Measurements from ENCODE around the gene SETX. TPM values are rescaled to one million over a fixed set of nuclear protein-coding genes. Genes with fewer than 3 reads are reported as not detected.

The SETX gene
- total RNA-seq, 1 donor from 2014 or later: 47.5 TPM

GRCh38 chr9:132333556-132333955, 21.2 kb downstream of the SETX start:
- peaks cover 30 to 81% (median 64%) of the 10 kb centered on the region in 3 donors for H3K36me3 ChIP-seq (ENCODE audit: control insufficient read depth in 3 of 3, insufficient read depth in 3 of 3, low read length in 3 of 3)

GRCh38 chr9:132328580-132328979, 26.2 kb downstream of the SETX start:
- Histone ChIP-seq H3K27ac (ENCODE audit: low read depth, low read length) (no peak overlapping the region), H3K27me3 (ENCODE audit: control insufficient read depth in 3 of 3, insufficient read depth in 3 of 3, low read length in 3 of 3) (no peaks in the 10 kb centered on the region), H3K4me1 (ENCODE audit: control insufficient read depth in 3 of 3, insufficient read depth in 3 of 3, low read length in 3 of 3) (peaks cover 0 to 10% (median 8%) of the 10 kb centered on the region in 3 donors), H3K9me3 (ENCODE audit: control insufficient read depth in 3 of 3, low read length in 3 of 3) (no peaks in the 10 kb centered on the region), H3K9ac (ENCODE audit: low read depth in 1 of 3, low read length in 3 of 3) (no peak overlapping the region), H3K4me3 (ENCODE audit: low read length in 3 of 3) (no peak overlapping the region), H3K36me3 (ENCODE audit: control insufficient read depth in 3 of 3, insufficient read depth in 3 of 3, low read length in 3 of 3) (peaks cover 18 to 47% (median 38%) of the 10 kb centered on the region in 3 donors)

More at GRCh38 chr9:132333556-132333955, 21.2 kb downstream of the SETX start:
- Histone ChIP-seq H3K9me3 (ENCODE audit: control insufficient read depth in 3 of 3, low read length in 3 of 3) (no peaks in the 10 kb centered on the region), H3K4me3 (ENCODE audit: low read length in 3 of 3) (no peak overlapping the region), H3K4me1 (ENCODE audit: control insufficient read depth in 3 of 3, insufficient read depth in 3 of 3, low read length in 3 of 3) (peaks cover 0 to 5% (median 0%) of the 10 kb centered on the region in 3 donors), H3K27me3 (ENCODE audit: control insufficient read depth in 3 of 3, insufficient read depth in 3 of 3, low read length in 3 of 3) (no peaks in the 10 kb centered on the region), H3K27ac (ENCODE audit: low read depth, low read length) (peak overlapping the region; percentile 19), H3K9ac (ENCODE audit: low read depth in 1 of 3, low read length in 3 of 3) (no peak overlapping the region)

GRCh38 chr9:132327537-132327936, 27.2 kb downstream of the SETX start:
- peak overlapping the region; percentile 59 for H3K27ac ChIP-seq (ENCODE audit: low read depth, low read length)
- peaks cover 0 to 10% (median 7%) of the 10 kb centered on the region in 3 donors for H3K4me1 ChIP-seq (ENCODE audit: control insufficient read depth in 3 of 3, insufficient read depth in 3 of 3, low read length in 3 of 3)
- H3K9ac ChIP-seq (ENCODE audit: low read depth in 1 of 3, low read length in 3 of 3): no peak overlapping the region
- no peak overlapping the region for H3K4me3 ChIP-seq (ENCODE audit: low read length in 3 of 3)
- peaks cover 18 to 46% (median 35%) of the 10 kb centered on the region in 3 donors for H3K36me3 ChIP-seq (ENCODE audit: control insufficient read depth in 3 of 3, insufficient read depth in 3 of 3, low read length in 3 of 3)
- H3K27me3 ChIP-seq (ENCODE audit: control insufficient read depth in 3 of 3, insufficient read depth in 3 of 3, low read length in 3 of 3): no peaks in the 10 kb centered on the region
- no peaks in the 10 kb centered on the region for H3K9me3 ChIP-seq (ENCODE audit: control insufficient read depth in 3 of 3, low read length in 3 of 3)

- H3K27me3 ChIP-seq (ENCODE audit: control insufficient read depth in 3 of 3, insufficient read depth in 3 of 3, low read length in 3 of 3): no peaks in the 10 kb centered on the region
- no peak overlapping the region for H3K4me3 ChIP-seq (ENCODE audit: low read length in 3 of 3)
- no peak overlapping the region for H3K27ac ChIP-seq (ENCODE audit: low read depth, low read length)
- H3K9ac ChIP-seq (ENCODE audit: low read depth in 1 of 3, low read length in 3 of 3): no peak overlapping the region
- H3K4me1 ChIP-seq (ENCODE audit: control insufficient read depth in 3 of 3, insufficient read depth in 3 of 3, low read length in 3 of 3): peaks cover 0 to 12% (median 10%) of the 10 kb centered on the region in 3 donors
- no peaks in the 10 kb centered on the region for H3K9me3 ChIP-seq (ENCODE audit: control insufficient read depth in 3 of 3, low read length in 3 of 3)
- peaks cover 0 to 22% (median 9%) of the 10 kb centered on the region in 3 donors for H3K36me3 ChIP-seq (ENCODE audit: control insufficient read depth in 3 of 3, insufficient read depth in 3 of 3, low read length in 3 of 3)
Observed at GRCh38 chr9:132324425-132324824, 30.4 kb downstream of the SETX start.

- peaks cover 0 to 17% (median 16%) of the 10 kb centered on the region in 3 donors for H3K36me3 ChIP-seq (ENCODE audit: control insufficient read depth in 3 of 3, insufficient read depth in 3 of 3, low read length in 3 of 3)
- H3K27ac ChIP-seq (ENCODE audit: low read depth, low read length): no peak overlapping the region
- no peaks in the 10 kb centered on the region for H3K27me3 ChIP-seq (ENCODE audit: control insufficient read depth in 3 of 3, insufficient read depth in 3 of 3, low read length in 3 of 3)
Observed at GRCh38 chr9:132319421-132320110, 35.2 kb downstream of the SETX start.

GRCh38 chr9:132312873-132313272, 41.9 kb downstream of the SETX start:
- H3K9ac ChIP-seq (ENCODE audit: low read depth in 1 of 3, low read length in 3 of 3): no peak overlapping the region
- H3K27ac ChIP-seq (ENCODE audit: low read depth, low read length): no peak overlapping the region
- no peaks in the 10 kb centered on the region for H3K27me3 ChIP-seq (ENCODE audit: control insufficient read depth in 3 of 3, insufficient read depth in 3 of 3, low read length in 3 of 3)
- H3K4me1 ChIP-seq (ENCODE audit: control insufficient read depth in 3 of 3, insufficient read depth in 3 of 3, low read length in 3 of 3): no peaks in the 10 kb centered on the region
- H3K9me3 ChIP-seq (ENCODE audit: control insufficient read depth in 3 of 3, low read length in 3 of 3): no peaks in the 10 kb centered on the region
- H3K4me3 ChIP-seq (ENCODE audit: low read length in 3 of 3): no peak overlapping the region
- peaks cover 8 to 28% (median 21%) of the 10 kb centered on the region in 3 donors for H3K36me3 ChIP-seq (ENCODE audit: control insufficient read depth in 3 of 3, insufficient read depth in 3 of 3, low read length in 3 of 3)

More at GRCh38 chr9:132319421-132320110, 35.2 kb downstream of the SETX start:
- H3K9me3 ChIP-seq (ENCODE audit: control insufficient read depth in 3 of 3, low read length in 3 of 3): no peaks in the 10 kb centered on the region
- no peak overlapping the region for H3K4me3 ChIP-seq (ENCODE audit: low read length in 3 of 3)
- H3K9ac ChIP-seq (ENCODE audit: low read depth in 1 of 3, low read length in 3 of 3): no peak overlapping the region
- peaks cover 0 to 7% (median 4%) of the 10 kb centered on the region in 3 donors for H3K4me1 ChIP-seq (ENCODE audit: control insufficient read depth in 3 of 3, insufficient read depth in 3 of 3, low read length in 3 of 3)

- no peak overlapping the region for H3K9ac ChIP-seq (ENCODE audit: low read depth in 1 of 3, low read length in 3 of 3)
- no peaks in the 10 kb centered on the region for H3K27me3 ChIP-seq (ENCODE audit: control insufficient read depth in 3 of 3, insufficient read depth in 3 of 3, low read length in 3 of 3)
- no peaks in the 10 kb centered on the region for H3K4me1 ChIP-seq (ENCODE audit: control insufficient read depth in 3 of 3, insufficient read depth in 3 of 3, low read length in 3 of 3)
- no peaks in the 10 kb centered on the region for H3K9me3 ChIP-seq (ENCODE audit: control insufficient read depth in 3 of 3, low read length in 3 of 3)
- no peak overlapping the region for H3K4me3 ChIP-seq (ENCODE audit: low read length in 3 of 3)
- peaks cover 8 to 28% (median 19%) of the 10 kb centered on the region in 3 donors for H3K36me3 ChIP-seq (ENCODE audit: control insufficient read depth in 3 of 3, insufficient read depth in 3 of 3, low read length in 3 of 3)
- no peak overlapping the region for H3K27ac ChIP-seq (ENCODE audit: low read depth, low read length)
Observed at GRCh38 chr9:132312426-132312825, 42.4 kb downstream of the SETX start.

GRCh38 chr9:132311978-132312377, 42.8 kb downstream of the SETX start:
- Histone ChIP-seq H3K9me3 (ENCODE audit: control insufficient read depth in 3 of 3, low read length in 3 of 3) (no peaks in the 10 kb centered on the region), H3K27ac (ENCODE audit: low read depth, low read length) (no peak overlapping the region), H3K27me3 (ENCODE audit: control insufficient read depth in 3 of 3, insufficient read depth in 3 of 3, low read length in 3 of 3) (no peaks in the 10 kb centered on the region), H3K36me3 (ENCODE audit: control insufficient read depth in 3 of 3, insufficient read depth in 3 of 3, low read length in 3 of 3) (peaks cover 8 to 28% (median 19%) of the 10 kb centered on the region in 3 donors), H3K4me3 (ENCODE audit: low read length in 3 of 3) (no peak overlapping the region), H3K9ac (ENCODE audit: low read depth in 1 of 3, low read length in 3 of 3) (no peak overlapping the region), H3K4me1 (ENCODE audit: control insufficient read depth in 3 of 3, insufficient read depth in 3 of 3, low read length in 3 of 3) (no peaks in the 10 kb centered on the region)

- Histone ChIP-seq H3K9me3 (ENCODE audit: control insufficient read depth in 3 of 3, low read length in 3 of 3) (no peaks in the 10 kb centered on the region), H3K27ac (ENCODE audit: low read depth, low read length) (no peak overlapping the region), H3K27me3 (ENCODE audit: control insufficient read depth in 3 of 3, insufficient read depth in 3 of 3, low read length in 3 of 3) (no peaks in the 10 kb centered on the region), H3K4me1 (ENCODE audit: control insufficient read depth in 3 of 3, insufficient read depth in 3 of 3, low read length in 3 of 3) (no peaks in the 10 kb centered on the region), H3K36me3 (ENCODE audit: control insufficient read depth in 3 of 3, insufficient read depth in 3 of 3, low read length in 3 of 3) (peaks cover 12 to 29% (median 25%) of the 10 kb centered on the region in 3 donors), H3K4me3 (ENCODE audit: low read length in 3 of 3) (no peak overlapping the region), H3K9ac (ENCODE audit: low read depth in 1 of 3, low read length in 3 of 3) (no peak overlapping the region)
Observed at GRCh38 chr9:132309056-132309455, 45.7 kb downstream of the SETX start.

GRCh38 chr9:132301521-132301920, 53.3 kb downstream of the SETX start:
- H3K4me1 ChIP-seq (ENCODE audit: control insufficient read depth in 3 of 3, insufficient read depth in 3 of 3, low read length in 3 of 3): no peaks in the 10 kb centered on the region
- H3K27ac ChIP-seq (ENCODE audit: low read depth, low read length): no peak overlapping the region
- no peaks in the 10 kb centered on the region for H3K9me3 ChIP-seq (ENCODE audit: control insufficient read depth in 3 of 3, low read length in 3 of 3)
- H3K27me3 ChIP-seq (ENCODE audit: control insufficient read depth in 3 of 3, insufficient read depth in 3 of 3, low read length in 3 of 3): no peaks in the 10 kb centered on the region
- H3K4me3 ChIP-seq (ENCODE audit: low read length in 3 of 3): no peak overlapping the region
- no peak overlapping the region for H3K9ac ChIP-seq (ENCODE audit: low read depth in 1 of 3, low read length in 3 of 3)
- H3K36me3 ChIP-seq (ENCODE audit: control insufficient read depth in 3 of 3, insufficient read depth in 3 of 3, low read length in 3 of 3): peaks cover 20 to 49% (median 44%) of the 10 kb centered on the region in 3 donors

Data from skeletal muscle tissue (tissue), 4 donors.